Inferior parietal cortex (tissue), 1 donor: Measurements from ENCODE around the gene NFYC.

Experiments
- DNase-seq: peaks from one replicate; pipeline ENCODE4 v3.0.0-alpha.2; 2016; ENCODE audit errors: extremely low spot score

NFYC gene

DNA sequence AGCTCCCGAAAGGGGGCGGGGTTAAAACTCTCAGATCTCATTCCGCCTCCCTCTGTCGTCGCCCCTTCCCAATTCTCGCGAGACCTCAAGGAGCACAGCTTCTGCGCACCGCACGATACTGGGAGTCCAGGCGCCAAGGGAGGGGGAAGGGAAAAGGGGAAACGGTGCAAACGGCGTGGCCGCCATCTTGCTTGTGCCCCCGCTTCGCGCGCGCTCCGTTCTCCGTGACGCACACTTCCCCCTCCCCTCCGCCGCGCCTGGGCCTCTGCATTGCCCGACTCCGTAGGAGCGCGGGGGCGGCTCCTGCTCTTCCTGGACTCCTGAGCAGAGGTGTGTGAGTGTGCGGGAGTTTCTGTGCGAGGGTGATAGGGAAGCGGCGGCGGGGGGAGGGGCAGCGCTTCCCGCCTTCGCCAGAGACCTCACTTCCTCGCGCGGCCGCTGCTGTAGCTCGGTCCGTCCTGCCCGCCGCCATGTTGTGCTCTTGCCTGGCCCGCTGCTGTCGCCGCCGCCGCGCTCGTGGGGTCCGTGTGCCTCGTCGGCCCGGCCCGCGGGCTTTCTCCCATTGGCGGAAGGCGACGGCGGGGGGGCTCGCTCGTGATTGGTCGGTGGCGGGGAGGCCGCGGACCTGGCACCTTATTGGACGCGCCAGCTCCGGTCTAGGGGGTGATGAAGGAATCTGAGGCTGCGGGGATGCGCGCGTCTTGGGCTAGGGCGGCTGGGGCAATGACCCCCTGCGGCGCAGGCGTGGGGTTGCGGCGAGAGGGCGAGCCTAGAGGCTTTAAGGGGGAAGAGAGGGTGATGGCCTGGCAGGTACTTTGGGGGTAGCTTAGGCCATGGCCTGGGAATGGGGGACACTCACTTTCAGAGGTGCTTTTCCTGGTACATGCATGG lies at the start of gene NFYC:
Gene NFYC (plus strand): TSS at position 167 of the 891 bp plus-strand sequence. CDS start 47,140 bp downstream, outside the sequence.
- peak; percentile 99 for DNase-seq

- DNase-seq: no peak
Observed at GRCh38 chr1:40645118-40645680, 46.3 kb upstream of the NFYC start.

DNA sequence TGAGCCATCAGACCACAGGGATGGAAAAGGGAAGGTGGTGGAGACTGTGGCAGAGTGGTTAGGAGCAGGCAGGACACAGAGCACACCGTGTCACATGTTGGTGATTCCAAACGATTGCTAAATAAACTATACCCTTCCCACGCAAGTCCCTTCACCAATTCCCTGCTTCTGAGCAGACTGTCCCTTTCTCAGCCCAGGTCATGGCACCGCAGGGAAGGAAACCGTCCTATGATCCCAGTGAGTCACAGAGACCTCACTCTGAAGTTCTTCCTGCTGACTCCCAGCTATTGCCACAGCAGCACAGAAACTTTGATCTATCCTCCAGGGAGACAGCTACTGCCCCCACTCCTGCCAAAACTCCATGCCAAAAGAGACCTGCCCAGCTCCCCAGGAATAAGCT lies 45.2 kb upstream of the NFYC start:
- no peak for DNase-seq

DNA sequence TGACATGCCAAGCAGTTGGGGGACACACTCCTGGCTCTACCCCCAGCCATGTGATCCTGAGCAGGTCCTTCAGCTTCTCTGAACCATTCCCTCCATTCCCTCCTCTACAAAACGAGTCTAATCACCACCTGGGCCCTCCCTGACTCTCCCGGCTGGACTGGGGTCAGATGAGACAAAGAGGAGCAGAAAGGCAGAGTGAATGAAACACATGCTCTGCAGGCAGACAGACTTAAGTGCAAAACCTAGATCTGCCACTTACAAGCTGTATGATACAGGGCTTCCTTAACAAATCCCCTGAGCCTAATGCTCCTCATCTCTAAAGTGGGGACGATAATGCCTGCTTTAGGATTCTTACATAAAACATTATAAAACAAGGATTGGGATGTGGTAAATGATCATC lies 43.3 kb upstream of the NFYC start:
- DNase-seq: no peak

GRCh38 chr1:40648928-40649591 lies 42.4 kb upstream of the NFYC start:
- DNase-seq: no peak

DNA sequence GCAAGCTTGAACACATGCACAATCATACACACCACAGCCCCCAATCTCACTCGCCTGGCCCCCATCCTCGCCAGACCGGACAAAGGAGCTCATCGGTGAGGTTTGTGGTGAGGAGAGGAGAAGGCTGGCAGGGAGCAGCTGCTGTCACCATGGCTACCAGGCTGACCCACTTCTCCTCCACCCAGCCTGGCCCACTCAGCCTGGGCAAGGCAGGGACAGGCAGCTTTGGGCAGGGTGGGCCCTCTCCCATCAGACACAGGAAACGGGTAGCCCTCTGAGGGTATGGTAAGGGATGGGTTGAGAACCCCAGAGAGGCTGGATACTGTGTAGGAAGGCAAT lies 41.9 kb upstream of the NFYC start:
- no peak for DNase-seq

- no peak for DNase-seq
Observed at GRCh38 chr1:40650075-40650474, 41.4 kb upstream of the NFYC start.

DNA sequence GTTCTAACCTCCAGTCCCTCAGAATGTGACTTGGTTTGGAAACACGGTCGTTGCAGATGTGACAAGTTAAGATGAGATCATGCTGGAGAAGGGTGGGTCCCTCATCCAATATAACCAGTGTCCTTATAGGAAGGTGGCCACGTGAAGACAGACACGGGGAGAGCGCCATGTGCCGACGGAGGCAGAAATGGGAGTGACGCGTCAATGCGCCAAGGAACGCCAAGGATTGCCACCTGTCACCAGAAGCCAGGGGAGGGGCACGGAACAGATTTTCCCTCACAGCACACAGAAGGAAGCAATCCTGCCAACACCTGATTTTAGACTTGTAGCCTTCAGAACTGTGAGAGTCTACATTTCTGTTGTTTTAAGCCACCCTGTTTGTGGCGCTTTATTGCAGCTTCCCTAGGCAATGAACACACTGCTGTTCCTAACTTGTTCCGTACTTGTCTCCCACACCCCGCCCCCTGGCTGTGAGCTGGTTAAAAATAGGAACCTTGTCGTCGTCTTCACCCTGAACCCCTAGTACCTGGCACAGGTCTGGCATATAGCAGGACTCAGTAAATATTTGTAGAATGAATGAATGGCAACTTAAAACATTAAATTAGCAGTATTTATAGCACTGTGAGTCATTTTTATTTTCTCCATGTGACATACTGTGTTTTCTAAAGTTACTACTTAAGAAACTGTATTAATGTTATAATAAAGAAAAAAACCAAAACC lies 40.2 kb upstream of the NFYC start:
- no peak for DNase-seq

GRCh38 chr1:40652468-40652867 lies 39.0 kb upstream of the NFYC start:
- DNase-seq: no peak

DNA sequence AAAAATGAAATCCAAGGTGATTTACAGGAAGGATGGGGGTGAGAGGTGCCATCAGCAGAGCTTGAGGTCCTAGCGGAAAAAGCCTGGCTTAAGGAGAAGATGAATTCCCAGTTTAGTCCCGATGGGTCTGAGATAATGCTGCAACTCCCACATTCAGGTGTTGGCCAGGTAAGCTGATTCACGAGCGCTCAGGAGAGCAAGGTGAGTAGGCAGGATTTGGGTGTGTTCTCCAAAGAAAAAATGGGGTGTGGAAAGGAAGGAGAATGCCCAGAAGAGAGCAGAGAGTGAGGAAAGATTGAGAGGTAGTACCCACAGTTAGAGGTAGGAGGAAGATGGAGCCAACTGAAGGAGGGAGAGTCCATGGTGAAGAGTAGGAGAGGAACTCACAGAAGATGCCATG lies 38.5 kb upstream of the NFYC start:
- no peak for DNase-seq

GRCh38 chr1:40653851-40654537 lies 37.5 kb upstream of the NFYC start:
- DNase-seq: no peak

GRCh38 chr1:40657046-40657445 lies 34.5 kb upstream of the NFYC start:
- no peak for DNase-seq

DNA sequence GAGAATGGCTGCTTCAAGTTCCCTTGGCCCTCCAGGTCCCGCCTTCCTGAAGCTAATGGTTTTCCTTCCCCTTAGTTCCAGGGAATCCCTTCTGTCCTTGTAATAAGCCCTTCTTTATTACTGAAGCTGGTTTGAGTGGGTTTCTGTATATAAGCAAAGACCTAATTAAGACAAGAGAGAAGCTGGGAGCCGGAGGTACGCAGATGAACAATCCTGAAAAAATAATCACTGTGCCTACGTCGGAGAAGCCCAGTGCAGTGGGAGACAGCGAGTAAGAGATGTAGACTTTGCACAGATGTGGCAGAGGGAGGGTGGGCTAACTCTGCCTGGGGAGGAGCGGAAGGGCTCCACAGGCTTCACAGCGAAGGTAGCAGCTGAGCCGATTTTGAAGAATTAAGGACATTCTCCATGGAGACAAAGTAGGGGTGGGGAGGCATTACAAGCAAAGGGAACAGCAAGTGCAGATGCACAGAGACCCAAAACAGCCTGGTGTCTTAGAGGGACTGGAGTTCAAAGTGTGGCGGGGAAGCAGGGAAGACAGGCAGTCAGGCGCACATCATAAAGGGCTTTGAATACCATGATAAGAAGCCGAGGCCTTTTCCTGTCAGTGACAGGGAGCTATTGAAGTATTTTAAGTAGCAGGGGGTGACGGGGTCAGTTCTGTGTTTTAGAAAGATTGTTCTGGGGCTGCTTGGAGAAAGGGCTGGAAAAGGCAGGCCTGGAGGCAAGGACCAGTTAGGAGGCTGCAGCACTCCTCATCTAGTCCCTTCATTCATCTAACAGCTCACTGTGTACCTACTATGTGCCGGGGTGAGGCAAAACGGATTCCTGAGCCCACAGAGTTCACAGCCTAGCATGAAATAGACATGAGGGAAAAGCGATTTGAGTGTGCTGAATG lies 32.5 kb upstream of the NFYC start:
- no peak for DNase-seq

DNA sequence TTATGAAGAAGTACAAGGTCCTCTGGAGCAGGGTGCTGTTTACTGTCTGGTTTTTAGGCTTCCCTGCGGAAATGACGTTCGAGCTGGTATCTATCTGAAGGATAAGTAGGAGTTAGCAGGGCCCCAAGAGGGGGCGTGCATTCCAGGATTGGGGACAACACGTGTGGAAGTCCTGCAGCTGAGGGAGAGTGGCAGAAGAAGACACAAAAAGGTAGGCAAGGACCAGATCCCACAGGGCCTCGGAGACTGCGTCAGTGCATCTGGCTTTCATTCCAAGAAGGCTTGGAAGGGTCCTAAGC lies 31.9 kb upstream of the NFYC start:
- DNase-seq: no peak

- DNase-seq: no peak
Observed at GRCh38 chr1:40661678-40662077, 29.8 kb upstream of the NFYC start.

DNA sequence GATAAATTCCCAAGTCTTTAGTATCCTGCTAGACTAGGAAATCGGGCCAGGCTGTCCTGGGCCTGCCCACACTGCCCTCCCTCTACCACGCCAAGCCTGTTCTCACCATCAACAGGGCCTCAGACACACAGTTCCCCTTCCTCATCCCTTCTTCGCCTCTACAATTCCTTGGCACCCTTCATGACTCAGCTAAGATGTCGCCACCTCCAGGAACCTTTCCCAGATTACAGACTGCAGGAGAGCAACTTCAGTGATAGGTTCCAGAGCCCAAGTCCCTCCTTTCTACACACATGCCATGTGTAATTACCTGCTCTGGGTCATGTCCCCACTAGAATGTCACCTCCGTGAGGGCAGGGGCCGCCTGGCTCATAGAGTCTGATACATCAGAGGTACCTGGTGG lies 29.4 kb upstream of the NFYC start:
- no peak for DNase-seq

DNA sequence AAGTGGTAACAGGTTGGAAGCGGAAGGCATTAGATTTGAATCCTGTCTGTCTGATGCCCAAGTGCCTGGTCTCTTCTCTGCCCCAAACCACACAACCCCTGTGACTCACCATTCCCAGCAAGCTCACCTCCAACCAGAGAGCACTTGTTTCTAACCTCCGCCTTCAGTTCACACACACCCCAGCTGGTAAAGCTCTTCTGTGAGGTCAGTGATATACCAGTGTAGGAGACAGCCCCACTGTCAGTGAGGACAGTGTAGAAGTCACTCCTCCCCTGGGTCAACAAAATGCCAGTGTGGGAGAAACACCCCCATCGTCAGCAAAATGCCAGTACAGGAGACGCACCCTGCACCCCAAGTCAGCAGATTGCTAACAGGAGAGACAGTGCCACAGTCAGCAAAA lies 28.6 kb upstream of the NFYC start:
- DNase-seq: no peak

DNA sequence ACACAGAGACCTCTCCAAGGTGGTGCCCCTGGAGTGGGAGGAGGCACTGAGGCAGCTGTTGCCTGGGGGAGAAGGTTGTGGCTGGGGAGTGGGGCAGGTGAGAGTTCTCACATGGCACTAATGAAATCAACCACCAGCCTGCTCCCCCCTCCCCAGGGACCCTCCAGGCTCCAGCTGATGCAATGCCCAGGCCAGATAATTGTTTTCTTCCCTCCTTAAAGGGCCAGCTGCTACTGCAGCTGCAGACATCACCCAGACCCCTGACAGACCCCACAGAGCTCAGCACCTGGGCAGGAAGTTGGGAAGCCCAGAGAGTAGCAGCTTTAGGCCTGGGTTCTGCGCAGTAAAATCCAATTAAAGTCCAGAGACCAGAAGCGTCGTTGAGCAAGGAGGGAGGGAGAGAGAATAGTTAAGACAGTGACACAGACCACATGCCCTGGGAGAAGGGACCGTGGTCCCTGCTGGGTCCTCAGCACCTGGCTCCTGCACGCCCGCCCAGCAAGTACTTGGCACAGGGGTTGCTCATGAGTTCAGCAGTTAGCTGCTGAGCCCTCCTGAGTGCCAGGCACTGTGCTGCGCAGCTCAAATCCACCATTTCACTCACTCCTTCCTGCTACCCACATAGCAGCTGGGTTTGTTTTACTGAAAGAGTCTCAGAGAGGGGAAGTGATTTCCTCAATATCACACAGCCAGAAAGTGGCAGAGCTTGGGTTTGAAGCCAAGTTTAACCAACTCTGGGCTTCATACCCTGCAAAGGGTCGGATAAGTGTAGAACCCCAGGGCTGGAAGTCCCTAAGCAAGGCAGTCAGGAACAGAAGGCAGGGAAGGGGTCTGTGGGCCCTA lies 28.0 kb upstream of the NFYC start:
- DNase-seq: no peak

GRCh38 chr1:40664167-40664537 lies 27.4 kb upstream of the NFYC start:
- no peak for DNase-seq

- no peak for DNase-seq
Observed at GRCh38 chr1:40664791-40665190, 26.7 kb upstream of the NFYC start.
